MM.1S (cell line): ENCODE results near the gene SERP1.

Experiments used
- CTCF ChIP-seq: fragments of 300-600 bp; sonication (generic); IDR thresholded peaks from 2 replicates; pipeline ENCODE4 v1.5.1; 2016; ENCODE audit warnings: antibody characterized with exemption, low read length, mixed read lengths
- EZH2 ChIP-seq: fragments of 300-600 bp; sonication (generic); optimal IDR thresholded peaks from 2 replicates; pipeline ENCODE3; 2017; ENCODE audit warnings: low read depth, mild to moderate bottlenecking, antibody characterized with exemption, low read length, mixed read lengths
- EZH2phosphoT487 ChIP-seq: fragments of 300-600 bp; sonication (generic); IDR thresholded peaks from 2 replicates; pipeline ENCODE4 v1.6.1; 2018; ENCODE audit warnings: antibody characterized with exemption, low read length

GRCh38 chr3:150503402-150504099 is 42.7 kb downstream of the SERP1 start:
- TF ChIP-seq CTCF (no peak), EZH2 (no peak), EZH2phosphoT487 (no peak)
